Mucosa of descending colon (tissue), 3 donors: Measurements from ENCODE around the gene PHF3. TPM values are rescaled to one million over a fixed set of nuclear protein-coding genes. Genes with fewer than 3 reads are reported as not detected.

ENCODE experiments used
- ATAC-seq: fragments of 200-7000 bp; cut with Tn5 transposase; one replicate; pipeline ENCODE4 v1.9.1; 2020; ENCODE audit warnings: mild to moderate bottlenecking, moderate library complexity
- DNase-seq, 3 donors: peaks; one replicate each; pipeline ENCODE4 v3.0.0-alpha.2; 2020
- H3K36me3 ChIP-seq: fragments of 200-600 bp; one replicate; pipeline ENCODE4 v1.8.0; 2021; ENCODE audit warnings: low read depth, mild to moderate bottlenecking
- H3K4me1 ChIP-seq: fragments of 200-600 bp; one replicate; pipeline ENCODE4 v1.8.0; 2021; ENCODE audit warnings: low read depth, mild to moderate bottlenecking
- H3K4me3 ChIP-seq: fragments of 200-600 bp; one replicate; pipeline ENCODE4 v1.8.0; 2021; ENCODE audit warnings: mild to moderate bottlenecking
- H3K9me3 ChIP-seq: fragments of 200-600 bp; one replicate; pipeline ENCODE4 v1.8.0; 2021; ENCODE audit warnings: mild to moderate bottlenecking
- intact Hi-C, 2 donors: fragments of 100-400 bp; cut with DNase I in 1 of 2; cut with micrococcal nuclease in 1 of 2; formaldehyde crosslinking; loops; one replicate each; pipeline versions ENCODE4 v1.11.0 to v1.11.1; 2022; cut with DNase I, micrococcal nuclease
- total RNA-seq, 3 donors: library from RNA; stranded (reverse); fragmentation: NEBNext Ultra II Directional in 2 of 3; extraction: Animal tissue kit (Norgen Biotek cat#: 25700) in 2 of 3; gene quantifications; one replicate each; pipeline versions ENCODE4 v1.2.1 to v1.2.4, GENCODE V29; 2021 to 2023
- TF ChIP-seq, protein P1 (sequence below): fragments of 200-600 bp; IDR thresholded peaks from one replicate; pipeline ENCODE4 v1.8.0; 2022; ENCODE audit warnings: antibody characterized with exemption, mild to moderate bottlenecking
- donor health status: DM: no; HTN: no; CAD: no; lungs with moderate emphysema.
- donor health status: DM: no; HTN: no; CAD: no.
- donor health status: DM: no; HTN: yes; CAD: no.

Gene PHF3
- total RNA-seq, 3 donors from 2014 or later = 49.7 to 78.0 (median 75.8) TPM

- intact Hi-C loops = no loop called here
- Histone ChIP-seq H3K4me1 (no peaks in the 10 kb centered on the region), H3K9me3 (no peaks in the 10 kb centered on the region), H3K4me3 (no peak overlapping the region), H3K36me3 (no peaks in the 10 kb centered on the region)
- TF ChIP-seq, protein P1, sequence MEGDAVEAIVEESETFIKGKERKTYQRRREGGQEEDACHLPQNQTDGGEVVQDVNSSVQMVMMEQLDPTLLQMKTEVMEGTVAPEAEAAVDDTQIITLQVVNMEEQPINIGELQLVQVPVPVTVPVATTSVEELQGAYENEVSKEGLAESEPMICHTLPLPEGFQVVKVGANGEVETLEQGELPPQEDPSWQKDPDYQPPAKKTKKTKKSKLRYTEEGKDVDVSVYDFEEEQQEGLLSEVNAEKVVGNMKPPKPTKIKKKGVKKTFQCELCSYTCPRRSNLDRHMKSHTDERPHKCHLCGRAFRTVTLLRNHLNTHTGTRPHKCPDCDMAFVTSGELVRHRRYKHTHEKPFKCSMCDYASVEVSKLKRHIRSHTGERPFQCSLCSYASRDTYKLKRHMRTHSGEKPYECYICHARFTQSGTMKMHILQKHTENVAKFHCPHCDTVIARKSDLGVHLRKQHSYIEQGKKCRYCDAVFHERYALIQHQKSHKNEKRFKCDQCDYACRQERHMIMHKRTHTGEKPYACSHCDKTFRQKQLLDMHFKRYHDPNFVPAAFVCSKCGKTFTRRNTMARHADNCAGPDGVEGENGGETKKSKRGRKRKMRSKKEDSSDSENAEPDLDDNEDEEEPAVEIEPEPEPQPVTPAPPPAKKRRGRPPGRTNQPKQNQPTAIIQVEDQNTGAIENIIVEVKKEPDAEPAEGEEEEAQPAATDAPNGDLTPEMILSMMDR = no peak
- no peak for ATAC-seq
- no peak for DNase-seq
These were observed 24.0 kb upstream of the PHF3 start for GRCh38 chr6:63611560-63611959.

GRCh38 chr6:63615590-63615989 is 20.0 kb upstream of the PHF3 start:
- TF ChIP-seq, protein P1 = no peak
- ATAC-seq (no peak), DNase-seq (no peak)
- Histone ChIP-seq H3K4me1 (no peaks in the 10 kb centered on the region), H3K9me3 (no peaks in the 10 kb centered on the region), H3K36me3 (no peaks in the 10 kb centered on the region), H3K4me3 (no peak overlapping the region)
- intact Hi-C loops = no loop called here

GRCh38 chr6:63624091-63624490 is 11.5 kb upstream of the PHF3 start:
- ATAC-seq (no peak), DNase-seq (no peak)
- Histone ChIP-seq H3K36me3 (no peaks in the 10 kb centered on the region), H3K4me3 (no peak overlapping the region), H3K9me3 (no peaks in the 10 kb centered on the region), H3K4me1 (no peaks in the 10 kb centered on the region)
- TF ChIP-seq, protein P1 = no peak
- intact Hi-C loops = no loop called here

DNA sequence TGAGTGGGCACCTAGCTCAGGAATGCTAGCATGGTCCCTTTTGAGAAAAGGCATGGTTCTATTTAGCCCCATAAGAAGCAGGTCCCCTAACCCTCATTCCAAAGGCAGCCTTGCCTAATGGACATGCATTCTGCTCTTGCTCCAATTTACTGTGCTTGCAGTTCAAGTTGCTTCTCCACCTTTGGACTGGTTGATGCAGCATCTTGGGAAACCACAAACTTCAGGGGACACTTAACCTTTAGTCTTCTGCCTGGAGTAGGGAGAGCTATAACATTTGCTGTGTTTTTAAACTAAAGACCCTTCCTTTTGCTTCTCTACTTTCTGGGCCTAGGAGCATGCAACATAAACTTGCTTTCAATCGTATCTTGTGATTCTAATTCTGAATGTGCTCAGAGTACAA is 5.1 kb upstream of the PHF3 start:
- Histone ChIP-seq H3K4me1 (no peaks in the 10 kb centered on the region), H3K4me3 (no peak overlapping the region), H3K36me3 (peaks cover 2% of the 10 kb centered on the region), H3K9me3 (no peaks in the 10 kb centered on the region)
- no peak for ATAC-seq
- intact Hi-C loops = no loop called here
- DNase-seq = no peak
- TF ChIP-seq, protein P1 = no peak

DNA sequence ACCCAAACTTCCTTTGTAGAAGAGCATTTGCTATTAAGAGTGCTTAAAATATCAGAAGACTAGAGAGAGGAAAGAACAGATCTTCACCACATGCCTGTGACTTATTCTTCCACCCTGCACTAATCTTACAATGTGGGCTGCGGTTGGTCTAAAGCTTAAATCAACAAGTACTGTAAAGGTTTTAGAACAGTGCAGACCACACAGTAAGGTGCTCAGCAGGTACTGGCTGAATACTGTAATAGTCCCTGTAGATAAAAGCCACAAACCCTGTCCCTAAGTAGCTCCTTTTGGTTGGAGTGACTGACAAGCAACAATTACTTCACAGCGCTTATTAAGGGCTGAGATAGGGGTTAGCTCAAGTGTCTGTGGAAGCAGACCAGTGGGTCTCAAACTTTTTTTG is 972 bp upstream of the PHF3 start:
- no peaks in the 10 kb centered on the region for H3K9me3 ChIP-seq
- ATAC-seq (no peak), DNase-seq (no peak)
- TF ChIP-seq, protein P1 = no peak
- intact Hi-C loops = loop anchor here in 1 of 2 donors (5.0 kb wide), 1 partner anchor 38 kb away; no protein-coding TSS in a partner anchor
- peaks cover 25% of the 10 kb centered on the region for H3K4me1 ChIP-seq
- no peak overlapping the region for H3K4me3 ChIP-seq
- peaks cover 4% of the 10 kb centered on the region for H3K36me3 ChIP-seq

- intact Hi-C loops = loop anchor here in 1 of 2 donors (5.0 kb wide), 1 partner anchor 37 kb away; no protein-coding TSS in a partner anchor
- H3K36me3 ChIP-seq = peaks cover 4% of the 10 kb centered on the region
- ATAC-seq (no peak), DNase-seq (no peak)
- no peak overlapping the region for H3K4me3 ChIP-seq
- peaks cover 29% of the 10 kb centered on the region for H3K4me1 ChIP-seq
- no peaks in the 10 kb centered on the region for H3K9me3 ChIP-seq
- TF ChIP-seq, protein P1 = no peak
These were observed 401 bp upstream of the PHF3 start for GRCh38 chr6:63635215-63635587.
